Measurements from ENCODE around the gene ECI2.
"Not testable (repeated sequence)": the region's sequence is repeated elsewhere in the genome, so short reads cannot be mapped to it uniquely, and the experiment has no call there.

Gene ECI2

GRCh38 chr6:4136354-4136831 lies 1.0 kb upstream of the ECI2 start:
- no peak for DNase-seq

- DNase-seq: peak; percentile 93
Observed at GRCh38 chr6:4135665-4136353, 434 bp upstream of the ECI2 start.

GRCh38 chr6:4133941-4134838 lies 1.2 kb downstream of the ECI2 start:
- peak; percentile 19 for DNase-seq

DNA sequence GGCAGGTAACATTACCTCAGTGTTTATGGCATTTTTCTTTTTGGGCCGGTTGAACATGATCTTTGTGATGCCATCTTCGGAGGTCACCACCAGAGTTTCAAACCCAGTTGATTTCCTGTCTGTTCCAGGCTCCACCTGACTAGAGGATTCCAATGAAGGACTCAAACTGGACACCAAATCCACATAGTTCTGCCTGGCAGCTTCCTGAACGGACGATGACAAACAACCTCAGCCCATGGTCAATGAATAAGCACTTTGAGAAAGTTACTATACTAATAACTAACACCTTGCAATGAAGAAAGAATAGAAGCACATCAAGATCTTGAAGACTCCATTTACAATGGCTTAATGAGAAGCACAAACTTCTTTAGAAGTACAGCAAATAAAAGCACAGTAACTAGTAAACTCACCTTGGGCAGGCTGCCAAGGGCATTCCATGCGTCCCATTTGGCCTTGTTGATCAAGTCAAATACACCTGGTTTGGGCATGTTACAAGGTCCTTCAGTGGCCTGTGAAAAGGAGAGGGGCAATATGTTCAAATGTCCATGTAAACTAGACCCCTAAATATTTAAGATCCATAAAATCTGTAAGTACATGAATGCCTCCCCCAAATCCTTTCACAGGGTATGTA lies 4.9 kb downstream of the ECI2 start:
- no peak for DNase-seq

DNA sequence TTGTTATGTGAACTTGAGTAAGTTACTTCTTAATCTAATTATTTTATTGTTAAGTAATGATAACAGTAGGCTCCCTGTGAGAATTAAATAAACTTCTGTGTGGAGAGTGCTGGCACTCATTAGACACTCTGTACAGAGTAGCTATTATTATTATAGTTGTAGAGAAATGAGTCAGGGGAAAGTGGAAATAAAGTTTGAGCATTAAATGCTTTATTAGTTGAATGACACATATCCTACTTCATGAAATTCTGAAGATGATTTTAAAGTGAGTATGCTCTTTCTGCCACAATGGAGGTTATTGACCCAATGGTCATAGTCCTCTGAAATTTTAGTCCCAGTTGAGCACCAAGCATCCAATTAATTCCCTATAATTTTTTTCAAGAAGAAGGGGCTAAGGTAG lies 5.9 kb downstream of the ECI2 start:
- no peak for DNase-seq

GRCh38 chr6:4128748-4129147 lies 6.6 kb downstream of the ECI2 start:
- DNase-seq: no peak

DNA sequence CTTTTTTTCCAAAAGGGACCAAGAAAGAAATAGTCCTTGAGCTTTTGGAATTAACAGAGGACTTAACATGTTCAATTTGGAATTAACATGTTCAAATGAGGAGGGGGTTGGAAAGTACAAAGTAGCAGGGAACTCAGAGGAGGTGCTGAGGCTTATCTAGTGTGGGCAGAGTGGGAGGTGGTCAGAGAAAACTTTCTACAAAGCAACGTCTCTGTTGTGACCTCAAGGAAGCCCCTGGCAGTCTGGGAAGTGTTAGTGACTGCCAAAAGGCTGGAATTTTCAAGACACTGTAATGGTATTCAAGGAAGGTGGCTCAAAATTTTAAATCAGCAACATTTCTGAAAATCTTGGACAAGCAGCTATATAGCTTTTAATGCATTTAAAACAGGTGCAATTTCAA lies 7.3 kb downstream of the ECI2 start:
- no peak for DNase-seq

- DNase-seq: no peak
Observed at GRCh38 chr6:4125933-4126864, 9.2 kb downstream of the ECI2 start.

DNA sequence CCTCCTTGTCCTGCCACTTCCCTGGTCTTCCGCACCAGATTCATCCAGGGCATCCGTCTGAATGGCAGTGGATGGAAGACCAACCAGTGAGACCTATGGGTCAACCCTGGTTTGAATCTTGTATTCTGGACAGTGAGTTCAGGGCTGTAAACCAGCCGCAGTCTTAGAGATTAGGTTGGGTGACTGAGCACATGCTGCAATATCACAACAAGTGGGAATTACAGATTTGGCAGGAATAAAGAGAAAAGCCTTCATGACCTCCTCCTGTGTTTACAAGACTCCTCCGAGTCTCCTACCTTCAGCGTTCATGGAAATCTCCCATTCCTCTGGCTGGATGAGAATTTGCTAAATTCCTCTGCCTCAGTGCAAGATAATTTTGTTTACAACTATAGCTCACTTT lies 9.9 kb downstream of the ECI2 start:
- no peak for DNase-seq

GRCh38 chr6:4124351-4124750 lies 11.0 kb downstream of the ECI2 start:
- no peak for DNase-seq

- DNase-seq: no peak
Observed at GRCh38 chr6:4115741-4116140, 19.6 kb downstream of the ECI2 start.

DNA sequence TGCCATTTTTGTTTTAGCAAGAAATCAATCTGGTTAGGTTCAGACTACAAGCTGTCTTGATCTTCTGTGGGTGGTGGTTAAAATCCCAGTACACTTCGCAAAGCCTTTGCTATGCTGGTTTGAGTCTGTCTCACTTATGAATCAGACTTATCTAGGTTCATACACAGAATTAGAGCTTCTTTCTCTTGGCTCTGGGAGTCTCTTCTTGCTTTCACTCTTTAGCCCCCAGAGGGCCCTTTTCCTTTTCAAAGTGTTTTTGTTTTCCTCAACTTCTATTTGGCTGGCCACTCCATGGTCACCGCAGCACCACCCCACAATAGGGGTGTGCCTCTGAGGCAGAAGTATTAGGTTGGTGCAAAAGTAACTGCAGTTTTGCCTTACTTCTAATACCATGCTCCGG lies 21.3 kb downstream of the ECI2 start:
- DNase-seq: no peak

GRCh38 chr6:4113649-4114048 lies 21.7 kb downstream of the ECI2 start:
- DNase-seq: no peak

- no peak for DNase-seq
Observed at GRCh38 chr6:4112366-4112765, 23.0 kb downstream of the ECI2 start.

- DNase-seq: not testable (repeated sequence)
Observed at GRCh38 chr6:4109363-4109815, 26.0 kb downstream of the ECI2 start.

- no peak for DNase-seq
Observed at GRCh38 chr6:4108561-4109093, 26.7 kb downstream of the ECI2 start.

DNA sequence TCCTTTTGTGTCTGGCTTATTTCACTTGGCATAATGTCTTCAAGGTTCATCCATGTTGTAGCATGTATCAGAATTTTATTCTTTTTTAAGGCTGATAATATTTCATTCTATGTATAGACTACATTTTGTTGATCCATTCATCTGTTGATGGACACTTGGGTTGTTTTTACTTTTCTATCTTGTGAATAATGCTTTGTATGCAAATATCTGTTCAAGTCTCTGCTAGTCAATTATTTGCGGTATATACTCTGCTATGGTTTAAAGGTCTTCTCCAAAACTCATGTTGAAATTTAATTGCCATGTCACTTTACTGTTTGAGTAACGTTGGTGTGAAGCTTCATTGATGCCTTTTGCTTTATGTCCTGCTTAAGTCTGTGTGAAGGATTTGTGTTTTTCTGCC lies 27.5 kb downstream of the ECI2 start:
- no peak for DNase-seq

DNA sequence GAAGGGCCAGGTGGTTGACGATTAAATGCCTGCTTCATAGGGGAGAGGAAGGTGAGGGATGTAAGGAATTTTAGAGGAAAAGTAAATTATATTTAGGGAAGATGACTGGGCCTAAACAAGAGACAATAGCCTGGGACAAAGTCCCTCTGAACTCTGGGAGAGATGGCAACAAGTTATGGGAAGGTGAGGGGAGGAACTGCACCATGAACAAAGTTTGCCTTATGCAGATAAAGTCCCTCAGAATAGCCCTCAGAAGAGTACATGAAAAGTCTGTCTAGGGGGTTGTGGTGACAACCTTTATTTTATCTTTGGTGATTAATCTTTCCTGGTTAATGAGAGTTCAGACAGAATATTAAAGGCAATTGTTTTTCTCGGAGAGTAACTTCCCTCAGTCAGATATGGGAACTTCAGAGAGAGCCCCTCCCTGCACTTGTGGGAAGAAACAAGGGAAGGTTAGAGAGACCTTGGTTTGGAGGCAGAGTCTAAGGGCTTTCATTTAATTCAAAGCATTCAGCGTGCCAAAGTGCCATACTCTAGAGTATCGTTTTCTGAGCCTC lies 29.3 kb downstream of the ECI2 start:
- no peak for DNase-seq

- DNase-seq: no peak
Observed at GRCh38 chr6:4103929-4104328, 31.4 kb downstream of the ECI2 start.

DNA sequence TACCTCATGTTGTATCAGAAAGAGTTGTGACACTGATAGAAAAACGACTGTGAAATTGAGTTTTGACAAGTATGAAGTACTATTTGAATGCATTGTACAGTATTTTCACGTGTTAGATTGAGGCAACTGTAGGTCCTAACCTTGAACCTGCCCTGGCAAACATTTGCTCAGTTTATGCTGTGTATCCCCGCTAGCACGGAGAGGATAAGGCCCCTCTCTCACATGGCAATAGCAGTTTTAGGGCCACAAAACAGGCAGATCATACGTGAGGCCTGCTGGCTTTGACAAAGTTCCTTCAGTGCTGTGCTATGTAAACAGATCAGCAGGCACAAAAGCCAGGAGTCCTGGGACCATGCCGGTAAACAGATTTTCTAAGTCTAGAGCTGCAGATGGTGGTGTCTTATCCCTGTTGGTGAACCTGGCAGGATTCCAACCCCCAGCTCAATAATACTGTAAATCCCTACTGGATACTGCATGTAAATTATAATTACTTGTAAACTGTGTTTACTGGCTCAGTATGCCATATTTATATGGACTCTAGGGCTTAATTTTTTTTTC lies 32.6 kb downstream of the ECI2 start:
- DNase-seq: peak; percentile 55

DNA sequence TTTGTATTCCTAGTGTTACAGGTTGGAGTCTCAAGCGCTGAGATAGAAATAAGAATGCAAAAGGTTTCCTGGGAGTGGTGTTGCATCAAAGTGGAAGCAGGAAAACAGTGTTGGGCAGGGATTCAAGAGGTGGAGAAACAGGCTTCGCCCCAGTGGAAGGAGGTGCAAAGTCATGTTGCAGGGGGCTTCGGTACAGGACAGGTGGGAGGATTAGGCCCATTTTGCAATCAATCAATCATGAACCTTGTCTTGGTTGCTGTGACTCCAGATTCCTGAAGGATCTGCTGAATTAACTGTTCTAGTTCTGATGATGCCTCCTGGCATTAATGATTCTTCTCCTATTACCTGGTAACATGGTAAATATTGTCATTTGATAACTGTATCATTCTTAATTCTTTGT lies 34.1 kb downstream of the ECI2 start:
- DNase-seq: no peak

DNA sequence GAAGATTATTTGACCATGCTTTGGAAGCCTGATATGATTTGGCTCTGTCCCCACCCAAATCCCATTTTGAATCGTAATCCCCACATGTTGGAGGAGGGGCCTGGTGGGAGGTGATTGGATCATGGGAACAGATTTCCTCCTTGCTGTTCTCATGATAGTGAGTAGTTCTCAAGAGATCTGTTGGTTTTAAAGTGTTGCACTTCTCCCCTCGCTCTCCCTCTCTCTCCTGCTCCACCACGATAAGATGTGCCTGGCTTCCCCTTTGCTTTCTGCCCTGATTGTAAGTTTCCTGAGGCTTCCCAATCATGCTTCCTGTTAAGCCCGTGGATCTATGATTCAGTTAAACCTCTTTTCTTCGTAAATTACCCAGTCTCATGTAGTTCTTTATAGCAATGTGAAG lies 34.7 kb downstream of the ECI2 start:
- no peak for DNase-seq
